Stimulated activated naive CD8-positive, alpha-beta T cell treated with anti-CD3 and anti-CD28 coated beads, Interleukin-15, amount 100 ng/mL, for 72 hours (primary cell): ENCODE measurements around the gene PIAS1.
"Not testable (repeated sequence)": the region's sequence is repeated elsewhere in the genome, so short reads cannot be mapped to it uniquely, and the experiment has no call there.

Source experiments
- ATAC-seq: fragments of 150-1000 bp; cut with Tn5 transposase; 2 replicates; pipeline ENCODE4 v1.10.0; 2021; ENCODE audit warnings: mild to moderate bottlenecking, moderate library complexity
- DNase-seq, 2 donors: peaks; one replicate each; pipeline ENCODE4 v3.0.0; 2021 to 2022
- H3K27ac Mint-ChIP-seq, 2 donors: one replicate each; pipeline ENCODE4 v1.8.0; 2022; ENCODE audit warnings: mild to moderate bottlenecking in 2 of 2, mixed read lengths in 2 of 2, moderate library complexity in 2 of 2
- H3K27me3 Mint-ChIP-seq: one replicate; pipeline ENCODE4 v1.8.0; 2022; ENCODE audit warnings: mixed read lengths
- H3K4me1 Mint-ChIP-seq: one replicate; pipeline ENCODE4 v1.8.0; 2022; ENCODE audit warnings: mild to moderate bottlenecking, mixed read lengths
- H3K4me3 Mint-ChIP-seq, 2 donors: one replicate each; pipeline ENCODE4 v1.8.0; 2022; ENCODE audit warnings: mild to moderate bottlenecking in 2 of 2, mixed read lengths in 2 of 2, moderate library complexity in 1 of 2
- H3K9me3 Mint-ChIP-seq, 2 donors: one replicate each; pipeline ENCODE4 v1.8.0; 2022; ENCODE audit warnings: mixed read lengths in 2 of 2

PIAS1 gene

DNA sequence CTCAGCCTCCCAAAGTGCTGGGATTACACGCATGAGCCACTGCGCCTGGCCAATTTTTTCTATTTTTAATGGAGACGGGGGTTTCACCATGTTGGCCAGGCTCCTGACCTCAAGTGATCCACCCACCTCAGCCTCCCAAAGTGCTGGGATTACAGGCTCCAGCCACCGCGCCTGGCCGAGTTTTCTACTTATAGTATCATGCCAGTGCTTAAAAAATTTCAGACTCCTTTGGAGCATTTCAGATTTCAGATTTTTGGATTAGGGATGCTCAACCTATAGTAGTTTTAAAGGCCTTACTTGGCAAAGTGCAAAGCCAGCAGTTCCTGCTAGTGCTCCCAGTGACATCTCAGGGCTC is 159.4 kb downstream of the PIAS1 start:
- peaks cover 42% of the 10 kb centered on the region for H3K4me1 Mint-ChIP-seq
- not testable (repeated sequence) for H3K4me3 Mint-ChIP-seq, ATAC-seq, H3K9me3 Mint-ChIP-seq, H3K27ac Mint-ChIP-seq, H3K27me3 Mint-ChIP-seq, DNase-seq

DNA sequence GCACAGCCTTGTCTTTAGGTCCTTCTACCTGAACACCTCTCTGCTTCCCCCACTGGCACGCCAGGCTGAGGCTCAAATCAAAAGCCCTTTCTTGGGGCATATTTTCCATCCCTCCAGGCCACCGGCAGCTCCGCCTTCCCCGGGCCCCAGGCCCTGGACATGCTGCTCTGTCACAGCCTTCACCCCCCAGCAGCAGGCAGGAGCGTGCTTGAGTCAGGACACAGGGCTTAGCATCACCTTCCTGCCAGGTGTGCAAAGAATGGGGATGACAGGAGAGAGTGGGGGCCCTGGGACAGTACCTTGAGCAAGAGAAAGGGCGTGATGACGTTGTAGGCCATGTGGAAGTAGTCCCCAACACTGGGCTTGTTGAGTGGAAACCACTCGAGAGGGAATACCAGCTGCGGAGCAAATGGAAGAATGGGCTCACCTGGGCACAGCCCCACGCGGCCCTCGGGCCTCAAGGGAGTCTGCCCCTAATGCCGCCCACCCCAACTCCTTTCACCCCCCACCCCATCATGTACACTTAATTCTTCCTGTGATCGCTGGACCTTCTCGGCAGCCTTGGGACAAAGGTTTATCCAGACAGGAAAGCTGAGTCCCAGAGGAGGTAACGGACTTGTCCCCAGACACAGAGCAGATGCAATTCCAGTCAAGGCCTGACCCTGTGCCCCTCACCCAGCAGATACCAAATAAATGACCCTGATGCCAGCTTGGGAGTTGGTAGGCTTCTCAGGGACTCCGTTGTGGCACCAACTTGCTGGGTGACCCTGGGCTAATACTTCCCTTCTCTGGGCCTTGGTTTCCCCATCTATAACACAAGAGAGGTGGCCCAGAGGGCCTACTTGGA is 160.1 kb downstream of the PIAS1 start:
- Mint-ChIP-seq H3K4me3 (no peak overlapping the region), H3K4me1 (peaks cover 35% of the 10 kb centered on the region), H3K27me3 (no peaks in the 10 kb centered on the region), H3K9me3 (no peaks in the 10 kb centered on the region), H3K27ac (no peak overlapping the region)
- DNase-seq: no peak
- no peak for ATAC-seq

- Mint-ChIP-seq H3K27ac (no peak overlapping the region), H3K27me3 (no peaks in the 10 kb centered on the region), H3K4me1 (peaks cover 28% of the 10 kb centered on the region), H3K4me3 (no peak overlapping the region), H3K9me3 (no peaks in the 10 kb centered on the region)
- DNase-seq (no peak), ATAC-seq (no peak)
These were observed 160.7 kb downstream of the PIAS1 start for GRCh38 chr15:68214838-68215254.

DNA sequence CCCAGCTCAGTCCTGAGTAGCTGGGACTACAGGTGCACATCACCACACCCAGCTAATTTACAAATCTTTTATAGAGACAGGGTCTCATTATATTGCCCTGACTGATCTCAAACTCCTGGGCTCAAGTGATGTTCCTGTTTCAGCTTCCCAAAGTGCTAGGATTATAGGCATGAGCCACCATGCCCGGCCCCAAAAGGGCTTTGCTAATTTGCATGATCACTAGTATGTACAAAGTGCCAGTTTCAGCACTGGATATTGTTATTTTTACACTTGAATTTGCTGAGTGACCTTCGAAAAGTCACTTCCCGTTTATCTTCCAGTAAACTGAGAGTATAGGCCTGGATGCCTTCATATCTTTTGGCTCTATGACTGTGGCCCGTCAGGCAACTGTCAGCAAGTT is 163.2 kb downstream of the PIAS1 start:
- ATAC-seq: no peak
- no peak overlapping the region for H3K4me3 Mint-ChIP-seq
- no peaks in the 10 kb centered on the region for H3K27me3 Mint-ChIP-seq
- DNase-seq: no peak
- no peak overlapping the region for H3K27ac Mint-ChIP-seq
- no peaks in the 10 kb centered on the region for H3K9me3 Mint-ChIP-seq
- peaks cover 5% of the 10 kb centered on the region for H3K4me1 Mint-ChIP-seq

DNA sequence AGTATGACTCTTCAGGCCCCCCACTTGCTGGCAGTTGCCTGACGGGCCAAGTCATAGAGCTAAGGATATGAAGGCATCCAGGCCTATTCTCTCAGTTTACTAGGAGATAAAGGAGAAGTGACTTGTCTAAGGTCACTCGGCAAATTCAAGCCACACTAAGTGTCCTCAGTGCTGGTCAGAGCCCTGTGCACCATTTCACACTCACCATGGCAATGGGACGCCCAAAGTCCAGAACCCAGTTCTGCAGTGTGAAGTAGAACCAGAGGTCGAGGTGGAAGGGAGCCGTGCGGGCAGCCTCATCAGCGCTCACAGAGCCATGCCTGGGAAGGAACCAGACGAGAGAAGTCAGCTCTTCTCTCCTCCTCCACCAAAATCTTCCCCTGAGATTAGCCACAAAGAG is 164.2 kb downstream of the PIAS1 start:
- no peak overlapping the region for H3K4me3 Mint-ChIP-seq
- DNase-seq: no peak
- no peaks in the 10 kb centered on the region for H3K9me3 Mint-ChIP-seq

DNA sequence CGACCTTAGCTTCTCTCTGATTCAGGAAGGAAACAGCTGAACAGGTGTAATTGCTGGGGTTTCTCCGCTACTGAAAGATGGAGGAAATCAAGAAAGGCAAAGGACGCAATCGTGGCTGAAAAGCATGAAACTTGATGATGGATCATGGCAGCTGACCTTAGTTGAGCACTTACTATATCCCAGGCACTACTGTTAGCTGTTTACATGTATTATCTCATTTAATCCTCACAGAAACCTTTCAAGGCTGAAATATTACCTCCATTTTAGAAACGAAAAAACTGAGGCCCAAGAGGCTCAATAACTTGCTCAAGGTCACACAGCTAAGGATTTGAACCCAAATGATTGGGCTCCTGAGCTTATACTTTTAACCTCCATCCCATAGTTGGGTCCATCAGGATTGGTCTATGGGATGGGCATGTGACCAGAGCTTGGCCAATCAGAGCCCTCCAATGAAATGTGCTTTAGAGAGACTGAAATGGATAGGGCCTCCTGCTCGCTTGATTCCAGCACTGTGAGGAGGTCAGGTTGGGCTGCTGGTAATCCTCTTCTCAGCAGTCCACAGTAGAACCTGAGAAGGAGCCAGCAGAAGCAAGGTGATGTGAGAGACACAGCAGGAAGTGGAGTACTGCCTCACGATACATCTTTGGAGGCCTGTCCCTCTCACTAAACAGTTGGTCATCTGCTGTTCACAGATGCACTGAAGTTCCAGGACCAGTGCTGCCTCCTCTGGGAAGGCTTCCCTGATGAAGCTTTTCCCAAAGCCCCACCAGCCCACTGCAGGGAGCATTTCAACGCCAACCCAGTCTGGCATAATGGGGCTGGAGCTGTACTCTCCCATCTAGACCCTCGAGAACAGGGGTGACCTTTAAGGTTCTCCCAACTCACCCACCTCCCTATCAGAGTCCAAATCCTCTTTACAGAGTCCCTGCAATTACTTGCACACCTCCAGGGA is 165.0 kb downstream of the PIAS1 start:
- Mint-ChIP-seq H3K9me3 (no peaks in the 10 kb centered on the region), H3K4me1 (peaks cover under 1% of the 10 kb centered on the region), H3K27ac (no peak overlapping the region), H3K4me3 (no peak overlapping the region), H3K27me3 (no peaks in the 10 kb centered on the region)
- DNase-seq (no peak), ATAC-seq (no peak)

More for the DNA sequence above, 164.2 kb downstream of the PIAS1 start:
- Mint-ChIP-seq H3K27ac (no peak overlapping the region), H3K4me1 (peaks cover 5% of the 10 kb centered on the region), H3K27me3 (no peaks in the 10 kb centered on the region)
- no peak for ATAC-seq

DNA sequence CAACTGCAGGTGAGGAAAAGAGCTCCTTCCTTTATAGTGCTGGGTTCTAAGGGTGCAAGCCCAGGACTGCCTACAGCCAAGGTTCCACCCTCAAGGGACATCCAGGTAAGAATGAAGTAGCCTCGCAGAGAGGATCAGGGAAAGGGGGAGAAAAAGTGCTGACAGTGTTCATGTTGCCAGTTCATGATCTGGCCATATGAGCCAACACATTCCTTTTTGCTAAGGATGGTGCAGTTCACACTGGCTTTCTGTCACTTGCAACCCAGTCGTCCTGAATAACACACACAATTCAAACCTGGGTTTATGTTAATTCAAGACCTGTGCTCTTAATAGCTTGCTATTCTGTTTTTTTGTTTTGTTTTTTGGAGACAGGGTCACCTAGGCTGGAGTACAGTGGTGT is 166.4 kb downstream of the PIAS1 start:
- Mint-ChIP-seq H3K27ac (no peak overlapping the region), H3K4me1 (peaks cover 12% of the 10 kb centered on the region), H3K9me3 (no peaks in the 10 kb centered on the region), H3K4me3 (no peak overlapping the region), H3K27me3 (no peaks in the 10 kb centered on the region)
- DNase-seq (no peak), ATAC-seq (no peak)

GRCh38 chr15:68220967-68221366 is 166.9 kb downstream of the PIAS1 start:
- Mint-ChIP-seq H3K9me3 (no peaks in the 10 kb centered on the region), H3K4me1 (peaks cover 17% of the 10 kb centered on the region), H3K27ac (no peak overlapping the region), H3K4me3 (no peak overlapping the region), H3K27me3 (no peaks in the 10 kb centered on the region)
- DNase-seq (no peak), ATAC-seq (no peak)

DNA sequence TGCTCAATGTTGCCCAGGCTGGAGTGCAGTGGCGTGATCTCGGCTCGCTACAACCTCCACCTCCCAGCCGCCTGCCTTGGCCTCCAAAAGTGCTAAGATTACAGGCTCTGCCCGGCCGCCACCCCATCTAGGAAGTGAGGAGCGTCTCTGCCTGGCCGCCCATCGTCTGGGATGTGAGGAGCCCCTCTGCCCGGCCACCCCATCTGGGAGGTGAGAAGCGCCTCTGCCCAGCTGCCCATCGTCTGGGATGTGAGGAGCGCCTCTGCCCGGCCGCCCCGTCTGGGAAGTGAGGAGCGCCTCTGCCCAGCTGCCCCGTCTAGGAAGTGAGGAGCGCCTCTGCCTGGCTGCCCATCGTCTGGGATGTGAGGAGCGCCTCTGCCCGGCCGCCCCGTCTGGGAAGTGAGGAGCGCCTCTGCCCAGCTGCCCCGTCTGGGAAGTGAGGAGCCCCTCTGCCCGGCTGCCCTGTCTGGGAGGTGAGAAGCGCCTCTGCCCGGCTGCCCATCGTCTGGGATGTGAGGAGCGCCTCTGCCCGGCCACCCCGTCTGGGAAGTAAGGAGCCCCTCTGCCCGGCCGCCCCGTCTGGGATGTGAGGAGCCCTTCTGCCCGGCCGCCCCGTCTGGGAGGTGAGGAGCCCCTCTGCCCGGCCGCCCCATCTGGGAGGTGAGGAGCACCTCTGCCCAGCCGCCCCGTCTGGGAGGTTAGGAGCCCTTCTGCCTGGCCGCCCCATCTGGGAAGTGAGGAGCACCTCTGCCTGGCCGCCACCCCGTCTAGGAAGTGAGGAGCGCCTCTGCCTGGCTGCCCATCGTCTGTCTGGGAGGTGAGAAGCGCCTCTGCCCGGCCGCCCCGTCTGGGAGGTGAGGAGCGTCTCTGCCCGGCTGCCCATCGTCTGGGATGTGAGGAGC is 167.7 kb downstream of the PIAS1 start:
- not testable (repeated sequence) for H3K4me3 Mint-ChIP-seq, H3K27me3 Mint-ChIP-seq, DNase-seq, ATAC-seq, H3K9me3 Mint-ChIP-seq
- Mint-ChIP-seq H3K4me1 (peaks cover 19% of the 10 kb centered on the region), H3K27ac (peak overlapping the region in 1 of 2 donors; percentile 63)

DNA sequence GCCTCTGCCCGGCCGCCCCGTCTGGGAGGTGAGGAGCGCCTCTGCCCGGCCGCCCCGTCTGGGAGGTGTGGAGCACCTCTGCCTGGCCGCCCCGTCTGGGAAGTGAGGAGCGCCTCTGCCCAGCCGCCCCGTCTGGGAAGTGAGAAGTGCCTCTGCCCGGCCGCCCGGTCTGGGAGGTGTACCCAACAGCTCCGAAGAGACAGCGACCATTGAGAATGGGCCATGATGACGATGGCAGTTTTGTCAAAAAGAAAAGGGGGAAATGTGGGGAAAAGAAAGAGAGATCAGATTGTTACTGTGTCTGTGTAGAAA is 168.3 kb downstream of the PIAS1 start:
- not testable (repeated sequence) for H3K9me3 Mint-ChIP-seq, H3K27ac Mint-ChIP-seq, H3K4me3 Mint-ChIP-seq, ATAC-seq, DNase-seq, H3K27me3 Mint-ChIP-seq
- H3K4me1 Mint-ChIP-seq: peaks cover 24% of the 10 kb centered on the region

GRCh38 chr15:68223171-68223570 is 169.1 kb downstream of the PIAS1 start:
- H3K9me3 Mint-ChIP-seq: no peaks in the 10 kb centered on the region
- H3K4me1 Mint-ChIP-seq: peaks cover 32% of the 10 kb centered on the region
- no peak overlapping the region for H3K4me3 Mint-ChIP-seq
- ATAC-seq (no peak), DNase-seq (no peak)
- H3K27ac Mint-ChIP-seq: no peak overlapping the region
- no peaks in the 10 kb centered on the region for H3K27me3 Mint-ChIP-seq

DNA sequence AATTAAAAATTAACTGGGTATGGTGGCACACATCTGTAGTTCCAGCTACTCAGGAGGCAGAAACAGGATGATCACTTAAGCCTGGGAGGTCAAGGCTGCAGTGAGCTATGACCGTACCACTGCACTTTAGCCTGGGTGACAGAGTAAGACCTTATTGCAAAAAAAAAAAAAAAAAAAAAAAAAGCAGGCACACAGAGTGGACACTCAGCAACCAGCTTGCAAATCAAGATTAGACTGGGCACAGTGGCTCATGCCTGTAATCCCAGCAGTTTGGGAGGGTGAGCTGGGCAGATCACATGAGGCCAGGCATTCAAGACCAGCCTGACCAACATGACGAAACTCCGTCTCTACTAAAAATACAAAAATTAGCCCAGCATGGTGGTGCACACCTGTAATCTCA is 170.0 kb downstream of the PIAS1 start:
- ATAC-seq (no peak), DNase-seq (no peak)
- Mint-ChIP-seq H3K4me3 (no peak overlapping the region), H3K27ac (no peak overlapping the region), H3K4me1 (peaks cover 40% of the 10 kb centered on the region), H3K27me3 (no peaks in the 10 kb centered on the region), H3K9me3 (no peaks in the 10 kb centered on the region)

- H3K27ac Mint-ChIP-seq: peak overlapping the region in 1 of 2 donors; percentile 2
- DNase-seq: no peak
- no peaks in the 10 kb centered on the region for H3K27me3 Mint-ChIP-seq
- no peaks in the 10 kb centered on the region for H3K9me3 Mint-ChIP-seq
- no peak for ATAC-seq
- peak overlapping the region in 1 of 2 donors; percentile 11 for H3K4me3 Mint-ChIP-seq
- peaks cover 41% of the 10 kb centered on the region for H3K4me1 Mint-ChIP-seq
These were observed 170.6 kb downstream of the PIAS1 start for GRCh38 chr15:68224546-68225250.

- not testable (repeated sequence) for H3K9me3 Mint-ChIP-seq, H3K27me3 Mint-ChIP-seq, ATAC-seq, DNase-seq
- H3K4me3 Mint-ChIP-seq: peak overlapping the region in 1 of 2 donors; percentile 11
- peaks cover 48% of the 10 kb centered on the region for H3K4me1 Mint-ChIP-seq
- H3K27ac Mint-ChIP-seq: peak overlapping the region in 1 of 2 donors; percentile 2
These were observed 171.3 kb downstream of the PIAS1 start for GRCh38 chr15:68225442-68225841.

- H3K9me3 Mint-ChIP-seq: no peaks in the 10 kb centered on the region
- peaks cover 62% of the 10 kb centered on the region for H3K4me1 Mint-ChIP-seq
- H3K4me3 Mint-ChIP-seq: peak overlapping the region; percentile 80 to 89
- peak overlapping the region; percentile 6 to 85 for H3K27ac Mint-ChIP-seq
- H3K27me3 Mint-ChIP-seq: no peaks in the 10 kb centered on the region
- ATAC-seq (no peak), DNase-seq (no peak)
These were observed 173.6 kb downstream of the PIAS1 start for GRCh38 chr15:68227643-68228142.
